Thymus (tissue), 11 donors: ENCODE data around the gene IGSF23. TPM values are rescaled to one million over a fixed set of nuclear protein-coding genes. Genes with fewer than 3 reads are reported as not detected.
"Not testable (repeated sequence)": the region's sequence is repeated elsewhere in the genome, so short reads cannot be mapped to it uniquely, and the experiment has no call there.

Experiments used
- DNase-seq, 9 donors: peaks; one replicate each; pipeline ENCODE4 v3.0.0-alpha.2; 2013; ENCODE audit warnings: low spot score in 9 of 9, low read depth in 6 of 9, missing footprints in 1 of 9
- H3K27ac ChIP-seq, 2 donors: one replicate each; pipeline ENCODE4 v1.5.1; 2013; ENCODE audit warnings: control low read depth in 1 of 2, low read depth in 1 of 2, low read length in 1 of 2, mild to moderate bottlenecking in 1 of 2, moderate library complexity in 1 of 2
- H3K27me3 ChIP-seq, 2 donors: one replicate each; pipeline ENCODE4 v1.5.1; 2013; ENCODE audit warnings: low read length in 1 of 2; ENCODE audit not compliant: control insufficient read depth in 2 of 2, insufficient read depth in 1 of 2
- H3K36me3 ChIP-seq, 2 donors: one replicate each; pipeline ENCODE4 v1.5.1; 2013; ENCODE audit warnings: low read length in 1 of 2, mild to moderate bottlenecking in 1 of 2, moderate library complexity in 1 of 2; ENCODE audit not compliant: control insufficient read depth in 2 of 2, insufficient read depth in 2 of 2
- H3K4me1 ChIP-seq, 2 donors: one replicate each; pipeline ENCODE4 v1.5.1; 2013; ENCODE audit warnings: low read length in 2 of 2; ENCODE audit not compliant: control insufficient read depth in 2 of 2, insufficient read depth in 2 of 2
- H3K4me3 ChIP-seq, 2 donors: one replicate each; pipeline ENCODE4 v1.5.1; 2013; ENCODE audit warnings: low read length in 2 of 2, control low read depth in 1 of 2, mild to moderate bottlenecking in 1 of 2
- H3K9me3 ChIP-seq, 2 donors: one replicate each; pipeline ENCODE4 v1.5.1; 2013; ENCODE audit warnings: low read length in 1 of 2, mild to moderate bottlenecking in 1 of 2; ENCODE audit not compliant: control insufficient read depth in 2 of 2, insufficient read depth in 1 of 2
- WGBS: extraction: QIAGEN DNeasy Blood & Tissue Kit; methylation state at CpG from one replicate; pipeline ENCODE4 v1.1.7; 2013; 5-methylcytosine and 5-hydroxymethylcytosine counted together
- polyA plus RNA-seq: library from polyadenylated mRNA; stranded (reverse); fragments of 200-250 nt; gene quantifications from one replicate; pipeline ENCODE4 v1.2.3, GENCODE V29; 2013
- total RNA-seq: library from RNA; stranded (reverse); fragments of 120-200 nt; gene quantifications from one replicate; pipeline ENCODE4 v1.2.4, GENCODE V29; 2013
- donor health status: healthy.

Gene IGSF23
- total and polyA plus RNA-seq, 2 donors: 0.05 to 0.14 TPM

GRCh38 chr19:44627631-44628030, 14.3 kb downstream of the IGSF23 start:
- Histone ChIP-seq H3K36me3 (no peaks in the 10 kb centered on the region), H3K9me3 (peaks cover 0 to 1% of the 10 kb centered on the region in 2 donors), H3K27me3 (no peaks in the 10 kb centered on the region), H3K4me1 (no peaks in the 10 kb centered on the region), H3K4me3 (no peak overlapping the region), H3K27ac (no peak overlapping the region)
- WGBS: 96% methylated on average over 4 of the region's 4 CpGs
- DNase-seq: no peak

- no peak overlapping the region for H3K27ac ChIP-seq
- no peaks in the 10 kb centered on the region for H3K36me3 ChIP-seq
- no peak overlapping the region for H3K4me3 ChIP-seq
- H3K4me1 ChIP-seq: no peaks in the 10 kb centered on the region
- peaks cover 0 to 1% of the 10 kb centered on the region in 2 donors for H3K9me3 ChIP-seq
- no peak for DNase-seq
- WGBS: 95% methylated on average over 3 of the region's 3 CpGs
- H3K27me3 ChIP-seq: no peaks in the 10 kb centered on the region
Observed at GRCh38 chr19:44628793-44629192, 15.4 kb downstream of the IGSF23 start.

DNA sequence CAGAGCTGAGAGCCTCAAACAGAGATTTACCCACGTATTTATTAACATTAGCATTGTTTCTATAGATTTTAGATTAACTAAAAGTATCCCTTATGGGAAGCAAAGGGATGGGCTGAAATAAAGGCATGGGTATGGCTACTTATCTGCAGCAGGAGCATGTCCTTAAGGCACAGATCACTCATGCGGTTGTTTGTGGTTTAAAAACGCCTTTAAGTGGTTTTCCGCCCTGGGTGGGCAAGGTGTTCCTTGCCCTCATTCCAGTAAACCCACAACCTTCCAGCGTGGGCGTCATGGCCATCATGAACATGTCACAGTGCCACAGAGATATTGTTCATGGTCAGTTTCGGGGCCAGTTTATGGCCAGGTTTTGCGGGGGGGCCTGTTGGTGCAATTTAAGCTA, 18.2 kb downstream of the IGSF23 start:
- H3K4me3 ChIP-seq, H3K4me1 ChIP-seq, H3K27me3 ChIP-seq, DNase-seq, H3K9me3 ChIP-seq, H3K36me3 ChIP-seq, H3K27ac ChIP-seq: not testable (repeated sequence)
- 63% methylated on average over 8 of the region's 8 CpGs for WGBS

DNA sequence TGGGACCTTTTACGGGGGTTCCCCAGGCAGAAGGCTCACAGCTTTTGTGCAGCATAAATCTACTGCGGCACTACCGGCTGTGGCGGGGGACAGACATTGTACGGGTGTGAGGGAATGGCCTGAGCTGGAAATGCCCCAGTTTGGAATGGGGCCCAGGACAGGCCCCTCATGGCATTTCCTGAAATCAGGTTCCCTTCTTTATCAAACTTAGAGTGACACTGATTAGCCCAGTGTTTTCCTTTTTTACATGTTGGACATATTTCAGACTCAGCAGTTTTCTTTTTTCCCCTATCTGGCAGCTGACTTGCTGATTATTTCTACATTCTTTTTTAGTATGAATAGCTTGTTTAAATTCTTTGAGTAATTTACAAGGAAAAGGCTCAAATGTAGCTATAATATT, 20.7 kb downstream of the IGSF23 start:
- H3K27ac ChIP-seq, H3K4me3 ChIP-seq, H3K36me3 ChIP-seq, H3K27me3 ChIP-seq, DNase-seq, H3K9me3 ChIP-seq, H3K4me1 ChIP-seq: not testable (repeated sequence)
- 69% methylated on average over 5 of the region's 5 CpGs for WGBS

GRCh38 chr19:44634785-44635184, 21.4 kb downstream of the IGSF23 start:
- WGBS: 97% methylated on average over 2 of the region's 2 CpGs
- no peak for DNase-seq

DNA sequence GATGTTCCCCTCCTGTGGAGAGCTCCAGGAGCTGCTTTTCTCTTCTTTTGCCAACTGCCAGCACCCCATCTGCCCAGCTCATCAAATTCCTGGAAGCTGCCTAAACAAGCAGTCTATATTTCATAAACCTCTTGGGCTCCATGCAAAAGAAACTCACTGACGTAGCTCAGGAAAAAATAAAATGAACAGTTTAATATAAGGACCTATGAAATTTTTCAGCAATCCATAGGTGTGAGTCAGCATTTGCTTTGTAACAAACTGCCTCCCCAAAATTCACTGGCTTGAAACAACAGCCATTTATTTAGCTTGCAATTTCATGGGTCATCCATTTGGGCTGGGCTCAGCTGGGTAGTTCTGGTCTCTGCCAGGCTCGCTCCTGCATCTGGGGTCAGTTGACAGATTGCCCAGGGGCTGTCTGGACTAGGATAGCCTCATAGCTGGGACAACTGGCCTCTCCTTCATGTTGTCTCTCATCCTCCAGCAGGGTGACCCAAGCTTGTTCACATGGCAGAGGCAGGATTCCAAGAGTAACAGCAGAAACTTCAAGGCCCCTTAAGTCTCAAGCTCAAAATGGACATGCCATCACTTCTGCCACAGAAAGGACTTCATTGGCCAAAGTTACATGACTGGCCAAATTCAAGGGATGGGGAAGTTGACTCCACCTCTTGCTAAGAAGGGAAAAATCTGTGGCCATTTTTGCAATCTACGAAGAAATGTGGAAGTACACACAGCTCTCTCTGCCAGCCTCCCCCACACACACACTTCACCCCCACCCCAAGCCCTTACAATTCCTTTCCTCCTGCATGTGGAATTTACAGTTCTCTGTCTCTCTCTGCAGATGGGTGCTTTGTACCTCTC, 22.4 kb downstream of the IGSF23 start:
- Histone ChIP-seq H3K9me3 (no peaks in the 10 kb centered on the region), H3K27me3 (peaks cover 0 to 2% of the 10 kb centered on the region in 2 donors), H3K36me3 (no peaks in the 10 kb centered on the region), H3K4me3 (no peak overlapping the region), H3K27ac (no peak overlapping the region), H3K4me1 (no peaks in the 10 kb centered on the region)
- no peak for DNase-seq
- WGBS: 73% methylated on average over 3 of the region's 3 CpGs

More at GRCh38 chr19:44634785-44635184, 21.4 kb downstream of the IGSF23 start:
- Histone ChIP-seq H3K36me3 (no peaks in the 10 kb centered on the region), H3K27me3 (peaks cover 0 to 2% of the 10 kb centered on the region in 2 donors), H3K4me1 (no peaks in the 10 kb centered on the region), H3K27ac (no peak overlapping the region), H3K9me3 (peaks cover 0 to 1% of the 10 kb centered on the region in 2 donors), H3K4me3 (no peak overlapping the region)

DNA sequence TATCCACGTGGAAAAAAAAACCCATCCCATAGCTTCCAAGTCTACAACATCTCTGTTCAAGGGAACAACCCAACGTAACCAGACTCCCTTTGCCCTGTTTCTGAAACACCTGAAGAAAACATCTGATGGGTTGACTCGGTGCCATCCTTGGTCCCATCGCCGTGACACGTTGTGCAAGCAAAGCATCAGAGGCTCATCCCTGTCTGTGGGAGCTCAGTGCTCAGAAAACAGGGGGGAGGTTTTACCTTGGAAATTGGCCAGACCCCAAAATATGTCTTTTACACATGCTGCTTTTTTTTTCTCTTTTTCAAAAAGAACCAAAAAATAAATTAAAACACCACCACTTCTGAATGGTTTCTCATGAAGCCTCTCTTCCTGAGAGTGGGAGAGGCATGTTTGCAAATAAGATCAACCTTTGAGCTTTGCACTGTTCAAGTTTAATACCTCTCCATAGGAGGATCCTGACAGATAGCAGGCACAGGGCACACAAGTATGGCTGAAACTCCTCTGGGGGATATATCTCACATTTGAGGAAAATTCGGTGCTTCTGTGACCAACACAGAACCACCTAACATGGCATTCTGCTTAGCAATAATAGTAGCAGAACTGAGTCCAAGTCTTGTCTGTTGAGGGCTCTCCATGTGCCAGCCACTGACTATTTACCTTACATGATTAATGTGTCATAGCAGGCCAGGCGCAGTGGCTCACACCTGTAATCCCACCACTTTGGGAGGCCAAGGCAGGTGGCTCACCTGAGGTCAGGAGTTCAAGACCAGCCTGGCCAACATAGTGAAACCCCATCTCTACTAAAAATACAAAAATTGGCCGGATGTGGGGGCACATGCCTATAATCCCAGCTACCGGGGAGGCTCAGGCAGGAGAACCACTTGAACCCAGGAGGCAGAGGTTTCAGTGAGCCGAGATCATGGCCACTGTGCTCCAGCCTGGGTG, 23.4 kb downstream of the IGSF23 start:
- Histone ChIP-seq H3K36me3 (no peaks in the 10 kb centered on the region), H3K9me3 (no peaks in the 10 kb centered on the region), H3K4me3 (no peak overlapping the region), H3K4me1 (no peaks in the 10 kb centered on the region), H3K27ac (no peak overlapping the region), H3K27me3 (peaks cover 0 to 2% of the 10 kb centered on the region in 2 donors)
- 77% methylated on average over 11 of the region's 11 CpGs for WGBS
- DNase-seq: no peak

GRCh38 chr19:44637390-44637764, 24.0 kb downstream of the IGSF23 start:
- WGBS: 97% methylated on average over 5 of the region's 5 CpGs
- peaks cover 0 to 7% of the 10 kb centered on the region in 2 donors for H3K27me3 ChIP-seq
- H3K36me3 ChIP-seq: no peaks in the 10 kb centered on the region
- DNase-seq: no peak
- no peaks in the 10 kb centered on the region for H3K4me1 ChIP-seq
- H3K27ac ChIP-seq: no peak overlapping the region
- H3K9me3 ChIP-seq: no peaks in the 10 kb centered on the region
- H3K4me3 ChIP-seq: no peak overlapping the region

- no peak for DNase-seq
- Histone ChIP-seq H3K9me3 (no peaks in the 10 kb centered on the region), H3K27ac (no peak overlapping the region), H3K4me1 (peaks cover 4 to 11% of the 10 kb centered on the region in 2 donors), H3K4me3 (no peak overlapping the region), H3K27me3 (peaks cover 0 to 20% of the 10 kb centered on the region in 2 donors), H3K36me3 (no peaks in the 10 kb centered on the region)
- WGBS: 93% methylated on average over 3 of the region's 3 CpGs
Observed at GRCh38 chr19:44640518-44640917, 27.2 kb downstream of the IGSF23 start.
